Fibroblast of pulmonary artery (primary cell): ENCODE results near the gene FHIT.

Experiments
- DNase-seq: peaks from one replicate; pipeline ENCODE4 v3.0.0-alpha.2; 2010; ENCODE audit warnings: low read depth
- H3K4me3 ChIP-seq: replicated peaks from 2 replicates; pipeline ENCODE4 v1.5.1; 2011; ENCODE audit warnings: low read depth, mild to moderate bottlenecking, control low read depth, low read length, moderate library complexity
- TF ChIP-seq, protein P1 (sequence below): IDR thresholded peaks from 2 replicates; pipeline ENCODE4 v1.5.1; 2011; ENCODE audit warnings: mild to moderate bottlenecking, control low read depth, low read length, inconsistent platforms; ENCODE audit errors: missing control alignments

FHIT gene

DNA sequence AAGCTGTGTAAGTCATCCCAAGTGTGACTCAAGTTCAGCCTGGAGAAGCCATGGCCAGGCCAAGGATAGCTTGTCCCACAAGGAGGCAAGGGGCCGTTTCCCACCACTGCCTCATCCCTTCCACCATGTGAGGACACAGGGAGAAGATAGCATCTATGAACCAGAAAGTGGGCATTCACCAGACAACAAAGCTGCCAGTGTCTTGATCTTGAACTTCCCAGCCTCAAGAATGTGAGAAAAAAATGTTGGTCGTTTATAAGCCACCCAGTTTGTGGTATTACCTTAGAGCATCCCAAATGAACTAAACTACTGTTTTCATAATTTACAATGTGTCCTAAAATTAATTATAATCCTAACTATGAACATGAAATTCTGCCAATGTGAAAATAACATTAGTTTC lies 1270.7 kb downstream of the FHIT start:
- no peak for DNase-seq
- TF ChIP-seq, protein P1, sequence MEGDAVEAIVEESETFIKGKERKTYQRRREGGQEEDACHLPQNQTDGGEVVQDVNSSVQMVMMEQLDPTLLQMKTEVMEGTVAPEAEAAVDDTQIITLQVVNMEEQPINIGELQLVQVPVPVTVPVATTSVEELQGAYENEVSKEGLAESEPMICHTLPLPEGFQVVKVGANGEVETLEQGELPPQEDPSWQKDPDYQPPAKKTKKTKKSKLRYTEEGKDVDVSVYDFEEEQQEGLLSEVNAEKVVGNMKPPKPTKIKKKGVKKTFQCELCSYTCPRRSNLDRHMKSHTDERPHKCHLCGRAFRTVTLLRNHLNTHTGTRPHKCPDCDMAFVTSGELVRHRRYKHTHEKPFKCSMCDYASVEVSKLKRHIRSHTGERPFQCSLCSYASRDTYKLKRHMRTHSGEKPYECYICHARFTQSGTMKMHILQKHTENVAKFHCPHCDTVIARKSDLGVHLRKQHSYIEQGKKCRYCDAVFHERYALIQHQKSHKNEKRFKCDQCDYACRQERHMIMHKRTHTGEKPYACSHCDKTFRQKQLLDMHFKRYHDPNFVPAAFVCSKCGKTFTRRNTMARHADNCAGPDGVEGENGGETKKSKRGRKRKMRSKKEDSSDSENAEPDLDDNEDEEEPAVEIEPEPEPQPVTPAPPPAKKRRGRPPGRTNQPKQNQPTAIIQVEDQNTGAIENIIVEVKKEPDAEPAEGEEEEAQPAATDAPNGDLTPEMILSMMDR: no peak
- no peak overlapping the region for H3K4me3 ChIP-seq

DNA sequence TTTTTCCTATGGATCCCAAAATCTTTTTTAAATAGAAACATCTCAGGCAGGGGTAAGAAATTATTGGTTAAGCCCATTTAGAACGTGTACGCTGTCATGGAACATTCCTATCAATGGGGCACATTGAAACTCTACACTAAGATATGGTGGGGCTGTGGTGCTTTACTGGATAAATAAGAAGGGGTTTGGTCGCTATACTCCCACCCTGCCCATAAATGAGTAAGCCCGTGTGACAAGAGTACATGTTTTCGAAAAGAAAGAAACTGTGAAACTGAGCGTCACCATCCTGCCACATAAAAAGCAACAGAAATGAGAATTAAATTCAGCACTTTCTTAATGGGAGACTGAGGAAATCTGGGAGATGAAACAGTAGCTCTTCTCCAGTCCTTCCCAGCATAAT lies 1271.7 kb downstream of the FHIT start:
- no peak for DNase-seq
- TF ChIP-seq, protein P1: no peak
- H3K4me3 ChIP-seq: no peak overlapping the region

DNA sequence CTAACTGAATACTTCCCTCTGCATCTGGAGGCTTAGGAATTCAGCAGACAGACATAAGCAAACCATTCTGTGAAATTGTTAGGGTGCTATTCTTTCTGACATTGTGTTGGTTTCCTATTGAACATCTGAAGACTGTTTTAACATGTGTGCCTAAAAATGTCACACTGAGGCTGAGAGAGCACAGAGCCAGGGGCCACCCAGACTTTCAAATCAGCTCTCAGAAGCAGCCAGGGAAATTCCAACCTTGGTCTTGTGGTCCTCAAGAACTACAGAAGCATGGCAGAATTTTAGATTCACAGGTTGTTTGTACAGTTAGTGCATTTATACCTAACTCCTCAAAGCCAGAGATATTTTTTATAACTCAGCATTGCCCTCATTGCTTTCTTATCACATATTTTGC lies 1272.3 kb downstream of the FHIT start:
- no peak for DNase-seq
- no peak overlapping the region for H3K4me3 ChIP-seq
- TF ChIP-seq, protein P1: no peak

DNA sequence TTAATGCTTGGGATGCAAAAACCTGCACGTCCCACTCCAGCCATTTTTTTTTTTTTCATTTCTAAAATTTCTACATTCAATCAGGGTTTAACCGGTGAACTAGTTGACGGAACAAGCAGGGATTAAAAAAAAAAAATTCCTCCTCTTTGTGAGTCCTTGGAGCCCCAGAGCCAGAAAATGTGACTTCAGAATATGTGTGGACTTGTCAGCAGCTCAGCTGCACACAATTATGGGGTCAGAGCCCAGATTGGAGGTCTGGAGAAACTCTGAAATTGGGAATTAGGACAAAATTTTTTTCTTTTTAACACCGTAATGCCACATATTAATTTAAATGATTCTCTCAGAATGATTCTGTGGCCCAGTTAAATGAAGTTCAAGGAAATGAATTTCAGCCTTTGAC lies 1280.5 kb downstream of the FHIT start:
- H3K4me3 ChIP-seq: no peak overlapping the region
- no peak for DNase-seq
- TF ChIP-seq, protein P1: no peak

DNA sequence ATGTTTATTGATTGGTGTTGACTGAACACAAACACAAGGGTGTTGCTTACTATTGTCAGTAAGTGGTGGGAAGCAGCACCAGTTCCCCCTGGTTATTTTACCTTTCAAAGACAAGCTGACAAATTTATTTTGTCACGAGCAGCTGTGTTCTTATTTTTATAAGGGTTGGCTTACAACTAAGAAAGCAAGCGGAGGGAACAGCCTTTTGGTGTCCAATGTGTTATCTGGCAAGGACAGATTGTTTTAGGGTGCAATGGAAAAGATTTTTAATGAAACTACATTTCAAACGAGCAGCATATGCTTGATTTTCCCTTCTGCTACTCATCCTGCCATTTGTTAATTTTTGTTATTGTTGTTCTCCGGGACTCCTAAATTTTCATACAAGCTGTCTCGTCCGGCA lies 1280.9 kb downstream of the FHIT start:
- no peak overlapping the region for H3K4me3 ChIP-seq
- TF ChIP-seq, protein P1: no peak
- DNase-seq: no peak

DNA sequence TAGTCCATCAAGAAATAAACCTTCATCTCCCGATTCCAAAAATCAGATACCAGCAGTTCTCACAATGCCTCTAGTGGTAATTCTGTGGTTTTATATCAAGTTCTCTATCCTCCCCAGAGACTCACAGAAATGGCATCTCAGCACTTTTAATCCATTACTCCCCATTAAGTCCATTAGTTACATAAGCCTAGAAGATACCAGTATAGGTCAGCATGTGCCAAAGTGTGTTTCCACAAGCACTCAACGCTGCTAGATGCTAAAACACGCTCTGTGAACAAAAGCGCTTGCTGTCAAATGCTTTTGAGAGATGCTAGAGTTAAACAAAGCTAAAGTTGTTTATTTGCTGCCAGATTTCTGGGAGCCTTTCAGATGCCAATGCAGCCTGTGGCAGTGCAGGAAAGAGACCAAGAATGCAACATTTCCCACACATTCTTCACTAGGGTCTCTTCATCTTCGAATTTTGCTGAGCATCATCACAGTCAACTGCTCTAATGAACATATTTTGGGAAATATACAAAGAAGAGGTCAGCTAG lies 1282.7 kb downstream of the FHIT start:
- no peak for DNase-seq
- H3K4me3 ChIP-seq: no peak overlapping the region
- TF ChIP-seq, protein P1: no peak

DNA sequence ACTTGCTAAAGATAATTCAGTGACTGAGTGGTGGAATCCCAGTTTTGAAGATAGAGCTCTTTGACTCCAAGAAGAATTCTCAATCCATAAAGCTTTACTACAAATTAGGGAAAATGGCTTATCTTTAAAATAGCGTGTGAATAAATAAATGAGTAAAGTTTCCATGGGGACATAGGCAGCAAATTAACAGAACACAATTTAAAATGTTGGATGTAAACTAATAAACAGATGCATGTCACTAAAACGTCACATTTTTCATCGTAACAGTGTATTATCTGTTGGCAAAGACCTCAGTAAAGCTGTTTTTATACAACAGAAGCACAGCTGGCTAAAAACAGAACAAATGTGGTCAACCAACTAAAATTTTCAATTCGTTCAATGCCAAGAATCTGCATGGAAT lies 1287.6 kb downstream of the FHIT start:
- no peak overlapping the region for H3K4me3 ChIP-seq
- DNase-seq: no peak
- TF ChIP-seq, protein P1: no peak
